Ascending aorta (tissue), 2 donors: Measurements from ENCODE around the gene COL6A2. TPM values are rescaled to one million over a fixed set of nuclear protein-coding genes. Genes with fewer than 3 reads are reported as not detected.

Experiments
- DNase-seq, 2 donors: peaks; one replicate each; pipeline ENCODE4 v3.0.0-alpha.2; 2019; ENCODE audit warnings: low spot score in 2 of 2
- H3K27ac ChIP-seq, 2 donors: fragments of 200-600 bp; sonication (generic); one replicate each; pipeline ENCODE4 v1.5.1; 2016 to 2017; ENCODE audit warnings: mild to moderate bottlenecking in 1 of 2
- H3K27me3 ChIP-seq: fragments of 200-600 bp; sonication (generic); one replicate; pipeline ENCODE4 v1.5.1; 2017
- H3K36me3 ChIP-seq, 2 donors: fragments of 200-600 bp; sonication (generic); one replicate each; pipeline ENCODE4 v1.5.1; 2016
- H3K4me1 ChIP-seq, 2 donors: fragments of 200-600 bp; sonication (generic); one replicate each; pipeline ENCODE4 v1.5.1; 2016 to 2017; ENCODE audit warnings: mild to moderate bottlenecking in 1 of 2
- H3K4me3 ChIP-seq, 2 donors: fragments of 200-600 bp; sonication (generic); one replicate each; pipeline ENCODE4 v1.5.1; 2016 to 2017; ENCODE audit warnings: mild to moderate bottlenecking in 1 of 2
- H3K9me3 ChIP-seq, 2 donors: fragments of 200-600 bp; sonication (generic); one replicate each; pipeline ENCODE4 v1.5.1; 2016
- intact Hi-C: fragments of 100-400 bp; cut with DNase I; formaldehyde crosslinking; loops from one replicate; pipeline ENCODE4 v1.15.1; 2023
- total RNA-seq: library from RNA; depleted of rRNA; stranded (reverse); fragments of >200 nt; gene quantifications from one replicate; pipeline ENCODE4 v1.1.0, GENCODE V29; 2016
- TF ChIP-seq, protein P1 (sequence below), 3 experiments: fragments of 200-600 bp in 2 of 3; fragments of 450-650 bp in 1 of 3; sonication (generic) in 2 of 3; IDR thresholded peaks; one replicate each; pipeline ENCODE4 v1.5.1; 2016 to 2019; ENCODE audit warnings: antibody characterized with exemption in 3 of 3, mild to moderate bottlenecking in 1 of 3, moderate library complexity in 1 of 3

COL6A2 gene
- total RNA-seq, 1 donor from 2014 or later = 1,704 TPM

DNA sequence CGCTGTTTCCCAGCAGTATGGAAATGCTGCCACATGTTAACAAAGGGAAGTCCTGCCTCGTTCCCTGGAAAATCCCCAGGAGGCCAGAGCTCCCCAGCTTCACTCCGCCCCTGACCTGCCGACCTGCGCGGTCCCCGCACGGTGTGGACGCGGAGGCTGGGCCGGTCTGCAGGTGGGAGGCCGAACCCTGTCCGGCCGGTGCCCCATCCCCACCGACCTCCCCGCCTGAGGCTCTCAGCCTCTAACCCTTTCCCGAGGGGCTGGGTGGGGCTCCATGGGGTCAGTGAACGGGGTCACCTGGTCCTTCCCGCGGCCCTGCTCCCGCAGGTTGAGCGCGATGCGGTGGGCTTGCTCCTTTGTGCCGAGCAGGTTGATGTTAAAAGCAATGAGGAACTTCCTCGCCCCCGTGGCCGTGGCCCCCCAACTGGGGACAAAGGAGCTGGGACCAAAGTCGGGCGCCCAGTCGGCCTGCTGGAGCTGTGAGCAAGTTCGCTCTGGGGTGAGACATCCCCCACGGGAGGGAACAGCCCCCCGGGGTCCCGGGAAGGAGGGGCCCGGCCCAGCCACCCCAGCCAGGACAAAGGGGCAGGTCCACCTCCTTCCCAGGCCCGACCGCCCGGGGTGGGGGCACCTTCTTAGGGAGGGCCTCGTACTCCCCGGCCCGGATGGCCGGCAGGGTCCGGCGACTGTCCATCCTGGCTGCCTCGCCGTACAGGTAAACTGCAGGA is 53.5 kb downstream of the COL6A2 start:
- H3K27ac ChIP-seq = no peak overlapping the region
- H3K4me1 ChIP-seq = peaks cover 0 to 2% of the 10 kb centered on the region in 2 donors
- no peaks in the 10 kb centered on the region for H3K9me3 ChIP-seq
- H3K36me3 ChIP-seq = no peaks in the 10 kb centered on the region
- no peak overlapping the region for H3K4me3 ChIP-seq
- DNase-seq = peak; percentile 7 to 55
- intact Hi-C loops = no loop called here
- TF ChIP-seq, protein P1, sequence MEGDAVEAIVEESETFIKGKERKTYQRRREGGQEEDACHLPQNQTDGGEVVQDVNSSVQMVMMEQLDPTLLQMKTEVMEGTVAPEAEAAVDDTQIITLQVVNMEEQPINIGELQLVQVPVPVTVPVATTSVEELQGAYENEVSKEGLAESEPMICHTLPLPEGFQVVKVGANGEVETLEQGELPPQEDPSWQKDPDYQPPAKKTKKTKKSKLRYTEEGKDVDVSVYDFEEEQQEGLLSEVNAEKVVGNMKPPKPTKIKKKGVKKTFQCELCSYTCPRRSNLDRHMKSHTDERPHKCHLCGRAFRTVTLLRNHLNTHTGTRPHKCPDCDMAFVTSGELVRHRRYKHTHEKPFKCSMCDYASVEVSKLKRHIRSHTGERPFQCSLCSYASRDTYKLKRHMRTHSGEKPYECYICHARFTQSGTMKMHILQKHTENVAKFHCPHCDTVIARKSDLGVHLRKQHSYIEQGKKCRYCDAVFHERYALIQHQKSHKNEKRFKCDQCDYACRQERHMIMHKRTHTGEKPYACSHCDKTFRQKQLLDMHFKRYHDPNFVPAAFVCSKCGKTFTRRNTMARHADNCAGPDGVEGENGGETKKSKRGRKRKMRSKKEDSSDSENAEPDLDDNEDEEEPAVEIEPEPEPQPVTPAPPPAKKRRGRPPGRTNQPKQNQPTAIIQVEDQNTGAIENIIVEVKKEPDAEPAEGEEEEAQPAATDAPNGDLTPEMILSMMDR (IDR thresholded peaks at IDR 0.05) = no peak
- no peaks in the 10 kb centered on the region for H3K27me3 ChIP-seq

DNA sequence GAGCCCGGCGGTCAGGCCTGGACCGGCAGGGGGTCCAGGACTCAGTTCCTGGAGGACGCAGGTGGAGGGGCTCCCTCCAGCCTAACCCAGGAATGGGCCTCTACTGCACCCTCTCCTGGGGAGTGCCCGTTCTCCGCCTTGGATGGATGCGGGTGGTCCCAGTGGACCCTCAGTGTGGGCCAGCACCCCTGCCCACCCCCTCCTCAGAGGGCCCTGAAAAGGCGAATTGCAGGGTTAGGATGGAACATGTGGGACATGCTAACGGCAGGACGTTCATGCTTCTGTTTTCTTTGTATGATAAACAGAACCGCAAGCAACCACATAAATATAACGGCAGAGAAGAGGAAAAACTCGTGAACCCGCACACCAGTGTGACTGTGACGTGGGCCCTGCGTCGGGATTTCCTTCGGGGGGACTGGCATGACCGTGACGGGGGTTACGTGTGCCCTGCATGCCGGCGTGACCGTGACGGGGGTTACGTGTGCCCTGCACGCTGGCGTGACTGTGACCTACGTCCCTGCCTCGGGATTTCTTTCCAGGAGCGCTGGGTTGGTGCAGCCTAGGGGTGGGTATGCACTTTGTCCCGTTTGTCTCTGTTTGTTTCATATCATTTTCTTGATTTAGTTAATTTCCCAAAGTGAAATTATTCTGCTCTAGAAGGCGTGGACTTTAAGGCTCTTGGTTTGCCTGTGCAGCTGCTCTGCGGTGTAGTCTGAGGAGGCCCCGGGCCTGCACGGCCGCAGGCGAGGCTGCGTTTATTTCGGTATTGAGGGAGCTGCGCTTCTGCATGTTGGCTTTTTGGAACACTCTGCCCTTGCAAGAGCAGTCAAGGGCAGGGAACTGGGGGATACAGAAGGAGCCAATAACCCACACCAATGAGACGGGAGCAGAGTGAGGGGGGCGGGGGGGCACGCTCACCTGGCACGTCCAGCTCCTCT is 54.3 kb downstream of the COL6A2 start:
- no peaks in the 10 kb centered on the region for H3K36me3 ChIP-seq
- no peak overlapping the region for H3K27ac ChIP-seq
- H3K27me3 ChIP-seq = no peaks in the 10 kb centered on the region
- DNase-seq = peak; percentile 5 to 51
- intact Hi-C loops = no loop called here
- no peak overlapping the region for H3K4me3 ChIP-seq
- H3K4me1 ChIP-seq = peaks cover 0 to 2% of the 10 kb centered on the region in 2 donors
- TF ChIP-seq, protein P1 (IDR thresholded peaks at IDR 0.05) = no peak
- no peaks in the 10 kb centered on the region for H3K9me3 ChIP-seq

DNA sequence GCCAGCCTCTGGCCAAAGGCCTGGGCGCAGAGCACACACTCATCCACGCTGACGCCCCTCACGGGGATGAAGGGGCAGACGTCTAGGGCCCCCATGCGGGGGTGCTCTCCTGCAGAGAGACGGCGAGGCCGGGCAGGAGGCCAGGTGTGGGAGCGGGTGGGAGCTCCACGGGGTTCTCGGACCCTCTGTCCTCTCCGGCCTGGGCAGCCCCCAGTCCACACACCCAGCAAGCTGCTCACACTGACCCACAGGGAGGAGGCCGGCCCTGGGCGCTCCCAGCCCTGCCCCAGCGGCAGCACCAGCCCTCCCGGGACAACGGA is 55.0 kb downstream of the COL6A2 start:
- no peaks in the 10 kb centered on the region for H3K9me3 ChIP-seq
- peak overlapping the region in 1 of 2 donors; percentile 41 for H3K4me3 ChIP-seq
- H3K4me1 ChIP-seq = peaks cover 0 to 2% of the 10 kb centered on the region in 2 donors
- intact Hi-C loops = no loop called here
- H3K36me3 ChIP-seq = no peaks in the 10 kb centered on the region
- TF ChIP-seq, protein P1 (IDR thresholded peaks at IDR 0.05) = no peak
- no peaks in the 10 kb centered on the region for H3K27me3 ChIP-seq
- peak; percentile 1 to 28 for DNase-seq
- no peak overlapping the region for H3K27ac ChIP-seq

DNA sequence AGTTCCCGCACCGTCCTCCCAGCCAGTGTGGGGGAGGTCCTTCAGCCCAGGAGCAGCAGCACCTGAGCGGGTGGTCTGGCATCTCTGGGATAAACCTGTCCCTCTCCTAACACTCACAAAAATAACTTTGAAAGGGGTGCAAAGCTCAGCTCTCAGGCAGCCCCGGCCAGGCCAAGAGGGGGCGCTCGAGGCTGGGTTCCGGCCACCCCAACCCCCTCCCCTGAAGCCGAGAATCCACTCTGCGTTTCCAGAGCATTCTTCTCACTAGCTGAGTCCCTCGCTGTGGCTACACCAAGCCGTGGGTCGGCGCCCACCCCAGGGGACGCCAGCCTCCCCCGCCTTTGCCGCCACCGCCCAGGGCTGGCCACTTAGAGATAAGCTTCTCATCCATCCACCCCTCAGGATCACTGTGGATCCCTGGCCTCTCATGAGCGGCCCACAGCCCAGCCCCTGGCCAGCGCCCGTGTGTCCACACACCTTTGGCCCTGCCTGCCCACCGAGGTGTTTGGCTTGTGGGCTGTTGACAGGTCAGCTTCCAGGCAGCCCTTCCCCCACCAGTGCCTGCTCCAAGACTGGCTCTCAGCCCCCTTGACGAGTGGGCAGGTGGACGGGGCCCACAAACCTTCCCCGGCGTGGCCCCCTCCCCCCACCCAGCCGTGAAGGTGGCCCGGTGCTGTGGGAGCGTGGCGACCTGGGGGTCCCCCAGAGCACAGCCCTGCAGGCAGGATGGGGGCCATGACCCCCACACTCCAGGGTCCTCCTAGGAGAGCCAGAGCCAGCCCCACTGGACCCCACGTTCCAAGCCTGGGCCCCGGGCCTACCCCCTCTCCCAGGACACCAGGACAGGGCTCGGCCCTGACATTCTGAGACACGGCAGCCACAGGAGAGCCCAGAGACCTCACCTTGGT is 55.6 kb downstream of the COL6A2 start:
- H3K36me3 ChIP-seq = no peaks in the 10 kb centered on the region
- H3K4me3 ChIP-seq = peak overlapping the region in 1 of 2 donors; percentile 41
- no peaks in the 10 kb centered on the region for H3K27me3 ChIP-seq
- H3K4me1 ChIP-seq = peaks cover 0 to 2% of the 10 kb centered on the region in 2 donors
- H3K9me3 ChIP-seq = no peaks in the 10 kb centered on the region
- TF ChIP-seq, protein P1 (IDR thresholded peaks at IDR 0.05) = peak; percentile 33 to 77 (median 49)
- no peak overlapping the region for H3K27ac ChIP-seq
- DNase-seq = peak; percentile 7 to 68
- intact Hi-C loops = no loop called here
